OCI-LY3 (cell line): ENCODE results near the gene SPINT3.

Experiments used
- CTCF ChIP-seq: fragments of 200-600, 300-600 bp; sonication (generic); IDR thresholded peaks from 2 replicates; pipeline ENCODE4 v1.5.1; 2014; ENCODE audit warnings: antibody characterized with exemption, low read length, low read depth
- EZH2phosphoT487 ChIP-seq: fragments of 200-600 bp; shearing (Covaris generic); IDR thresholded peaks from 2 replicates; pipeline ENCODE4 v1.6.1; 2018; ENCODE audit warnings: antibody characterized with exemption, mixed run types, low read depth

GRCh38 chr20:45485388-45485787 lies 30.0 kb downstream of the SPINT3 start:
- TF ChIP-seq CTCF (no peak), EZH2phosphoT487 (no peak)
